ENCODE data around the gene COMT.

GRCh38 chr22:19990188-19990587 lies 48.6 kb downstream of the COMT start:
- TF ChIP-seq CTCF (IDR thresholded peaks at IDR 0.05 in 8 of 11, conservative IDR thresholded peaks at IDR 0.05 in 3 of 11) (no peak), POLR2AphosphoS5 (IDR thresholded peaks at IDR 0.05) (no peak)
